Naive thymus-derived CD4-positive, alpha-beta T cell (primary cell): ENCODE data around the gene CLK1. TPM values are rescaled to one million over a fixed set of nuclear protein-coding genes. Genes with fewer than 3 reads are reported as not detected.

Source experiments
- ATAC-seq: fragments of 150-1000 bp; cut with Tn5 transposase; 2 replicates; pipeline ENCODE4 v1.10.0; 2021; ENCODE audit warnings: mild to moderate bottlenecking, moderate library complexity
- CTCF ChIA-PET: fragments of 350-600 bp; sonication (Branson Sonifier 250); formaldehyde crosslinking; loops from one replicate; lab custom pipeline; 2021; ENCODE audit warnings: antibody characterized with exemption; lab: Charles Lee
- POLR2A ChIA-PET: fragments of 350-600 bp; sonication (Branson Sonifier 250); formaldehyde crosslinking; loops from one replicate; lab custom pipeline; 2021; ENCODE audit warnings: antibody characterized with exemption, inconsistent platforms; lab: Charles Lee
- DNase-seq, 9 donors: peaks; one replicate each; pipeline versions ENCODE4 v3.0.0 to v3.0.0-alpha.2; 2020 to 2022; ENCODE audit warnings: mixed read lengths in 1 of 9
- H3K27ac ChIP-seq: one replicate; pipeline ENCODE4 v1.7.0; 2013; ENCODE audit warnings: mild to moderate bottlenecking, low read depth, low read length, moderate library complexity
- H3K27me3 ChIP-seq, 2 donors: one replicate each; pipeline ENCODE4 v1.7.0; 2013; ENCODE audit warnings: low read length in 2 of 2, mild to moderate bottlenecking in 2 of 2, moderate library complexity in 2 of 2; ENCODE audit not compliant: control insufficient read depth in 2 of 2, insufficient read depth in 2 of 2
- H3K36me3 ChIP-seq, 3 experiments: 1 replicate in 2 of 3; 2 replicates in 1 of 3; pipeline ENCODE4 v1.7.0; 2013; ENCODE audit warnings: low read length in 3 of 3, mild to moderate bottlenecking in 3 of 3, moderate library complexity in 1 of 3; ENCODE audit not compliant: insufficient read depth in 3 of 3, control insufficient read depth in 2 of 3
- H3K4me1 ChIP-seq, 2 donors: one replicate each; pipeline ENCODE4 v1.7.0; 2013; ENCODE audit warnings: low read length in 2 of 2, mild to moderate bottlenecking in 2 of 2, moderate library complexity in 1 of 2; ENCODE audit not compliant: control insufficient read depth in 2 of 2, insufficient read depth in 2 of 2
- H3K4me3 ChIP-seq: 2 replicates; pipeline ENCODE4 v1.7.0; 2013; ENCODE audit warnings: mild to moderate bottlenecking, low read length
- H3K9me3 ChIP-seq, 3 experiments: 1 replicate in 2 of 3; 2 replicates in 1 of 3; pipeline ENCODE4 v1.7.0; 2013; ENCODE audit warnings: low read length in 3 of 3; ENCODE audit not compliant: control insufficient read depth in 2 of 3
- H3K27ac Mint-ChIP-seq, 9 donors: one replicate each; pipeline ENCODE4 v1.8.0; 2020 to 2022; ENCODE audit warnings: mixed read lengths in 9 of 9, mild to moderate bottlenecking in 8 of 9, moderate library complexity in 5 of 9, inconsistent platforms in 2 of 9
- H3K27me3 Mint-ChIP-seq, 5 donors: one replicate each; pipeline ENCODE4 v1.8.0; 2021 to 2022; ENCODE audit warnings: mixed read lengths in 5 of 5, mild to moderate bottlenecking in 1 of 5
- H3K36me3 Mint-ChIP-seq, 5 donors: one replicate each; pipeline ENCODE4 v1.8.0; 2020 to 2022; ENCODE audit warnings: mixed read lengths in 5 of 5, mild to moderate bottlenecking in 3 of 5, inconsistent platforms in 1 of 5
- H3K4me1 Mint-ChIP-seq, 7 donors: one replicate each; pipeline ENCODE4 v1.8.0; 2020 to 2022; ENCODE audit warnings: mixed read lengths in 7 of 7, mild to moderate bottlenecking in 3 of 7, inconsistent platforms in 1 of 7
- H3K4me3 Mint-ChIP-seq, 10 donors: one replicate each; pipeline ENCODE4 v1.8.0; 2020 to 2022; ENCODE audit warnings: mild to moderate bottlenecking in 10 of 10, mixed read lengths in 10 of 10, moderate library complexity in 6 of 10, inconsistent platforms in 2 of 10
- H3K9me3 Mint-ChIP-seq, 11 donors: one replicate each; pipeline ENCODE4 v1.8.0; 2020 to 2022; ENCODE audit warnings: mixed read lengths in 11 of 11, mild to moderate bottlenecking in 4 of 11, inconsistent platforms in 1 of 11, moderate library complexity in 1 of 11
- intact Hi-C, 2 donors: fragments of 100-400 bp; cut with micrococcal nuclease; formaldehyde crosslinking; loops; one replicate each; pipeline ENCODE4 v1.15.1; 2023
- polyA plus RNA-seq, 2 donors: library from polyadenylated mRNA; unstranded; fragments of 300-500 nt; fragmentation: Illumina TruSeq; gene quantifications; one replicate each; pipeline ENCODE4 v1.2.3, GENCODE V29; 2021
- total RNA-seq, 6 experiments: library from RNA in 5 of 6; stranded (reverse) in 5 of 6; gene quantifications; 1 replicate in 5 of 6; 2 replicates in 1 of 6; pipeline ENCODE4 v1.2.3 and lab custom pipeline; 2021 to 2026

CLK1 gene
- total and polyA plus RNA-seq, 7 experiments from 2014 or later = 24.8 to 974 (median 471) TPM

DNA sequence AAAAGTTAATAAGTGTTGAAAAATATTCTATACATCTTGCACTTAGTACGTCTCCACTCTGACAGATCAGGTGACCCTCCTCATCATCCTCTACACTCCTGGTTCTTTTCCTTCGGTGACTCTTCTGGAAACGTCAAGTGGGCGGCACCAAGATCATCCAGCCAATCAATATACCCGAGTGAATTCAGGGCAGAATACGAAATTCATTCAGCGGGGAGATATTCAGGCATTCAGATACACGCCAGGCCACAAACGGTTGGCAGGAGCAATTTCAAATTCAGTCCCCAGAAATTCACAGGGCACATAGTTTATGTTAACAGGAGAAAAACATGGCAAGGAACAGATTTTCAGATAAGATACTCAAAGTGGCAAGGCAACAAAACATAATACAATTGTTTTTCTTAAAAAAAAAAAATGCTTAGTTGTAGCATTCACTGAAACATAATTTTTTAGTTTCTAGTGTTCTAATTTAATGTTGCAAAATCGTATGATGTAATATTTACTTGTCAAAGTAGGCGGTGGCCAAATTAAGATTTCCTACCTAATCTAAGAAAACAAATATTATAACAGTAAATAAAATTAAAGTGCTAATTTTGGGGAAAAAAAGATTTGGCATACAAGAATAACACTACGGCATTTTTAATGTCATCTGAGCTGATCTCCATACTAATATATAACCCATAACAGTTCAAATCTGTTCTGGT is 4.2 kb downstream of the CLK1 start:
- ChIA-PET POLR2A (interaction anchor here (1.1 to 4.7 kb wide), 4 partner anchors 12 to 49 kb away, joined by 5 to 22 read pairs (median 11); partner anchors contain the start of genes BZW1, NIF3L1 and PPIL3), CTCF (interaction anchor here (1.0 kb wide), 1 partner anchor 17 kb away, joined by 4 read pairs; no protein-coding TSS in a partner anchor)
- H3K27ac ChIP-seq = peak overlapping the region; percentile 98
- peak overlapping the region; percentile 84 to 98 (median 94) for H3K4me3 Mint-ChIP-seq
- H3K27ac Mint-ChIP-seq = peak overlapping the region; percentile 57 to 87 (median 84)
- no peaks in the 10 kb centered on the region for H3K9me3 ChIP-seq
- H3K9me3 Mint-ChIP-seq = peaks cover 0 to 13% (median 0%) of the 10 kb centered on the region in 11 donors
- peak overlapping the region; percentile 8 for H3K4me3 ChIP-seq
- intact Hi-C loops = loop anchor here (5.0 to 10.0 kb wide), 4 partner anchors 285 to 905 kb away; partner anchors contain the start of genes MAIP1 (in 1 of the 2), TMEM237 (in 1 of the 2) and TYW5 (in 1 of the 2)
- no peaks in the 10 kb centered on the region for H3K27me3 ChIP-seq
- H3K36me3 Mint-ChIP-seq = peaks cover 39 to 67% (median 58%) of the 10 kb centered on the region in 5 donors
- peaks cover 36 to 73% (median 67%) of the 10 kb centered on the region in 7 donors for H3K4me1 Mint-ChIP-seq
- peaks cover 0 to 2% (median 0%) of the 10 kb centered on the region in 5 donors for H3K27me3 Mint-ChIP-seq
- peaks cover 29 to 41% of the 10 kb centered on the region in 2 donors for H3K4me1 ChIP-seq
- ATAC-seq (no peak), DNase-seq (peak in 2 of 9 donors; percentile 5 to 50)
- H3K36me3 ChIP-seq = peaks cover 32 to 77% (median 49%) of the 10 kb centered on the region in 3 experiments

GRCh38 chr2:200856806-200857205 is 7.7 kb downstream of the CLK1 start:
- intact Hi-C loops = no loop called here
- Mint-ChIP-seq H3K36me3 (peaks cover 29 to 72% (median 69%) of the 10 kb centered on the region in 5 donors), H3K9me3 (peaks cover 0 to 8% (median 0%) of the 10 kb centered on the region in 11 donors), H3K27ac (peak overlapping the region in 8 of 9 donors; percentile 39 to 85 (median 68)), H3K4me1 (peaks cover 26 to 68% (median 54%) of the 10 kb centered on the region in 7 donors), H3K4me3 (peak overlapping the region in 4 of 10 donors; percentile 14 to 95 (median 58)), H3K27me3 (no peaks in the 10 kb centered on the region)
- Histone ChIP-seq H3K27me3 (no peaks in the 10 kb centered on the region), H3K4me1 (peaks cover 25 to 35% of the 10 kb centered on the region in 2 donors), H3K4me3 (no peak overlapping the region), H3K27ac (no peak overlapping the region), H3K36me3 (peaks cover 54 to 91% (median 73%) of the 10 kb centered on the region in 3 experiments), H3K9me3 (no peaks in the 10 kb centered on the region)
- ChIA-PET CTCF (no interaction called here), POLR2A (interaction anchor here (0.7 to 5.7 kb wide), 5 partner anchors 7 to 144 kb away, joined by 3 to 37 read pairs (median 4); partner anchors contain the start of gene CLK1)
- no peak for DNase-seq
- no peak for ATAC-seq

- Mint-ChIP-seq H3K36me3 (peaks cover 11 to 54% (median 49%) of the 10 kb centered on the region in 5 donors), H3K4me3 (no peak overlapping the region)
These were observed 11.9 kb downstream of the CLK1 start for GRCh38 chr2:200852605-200853004.

GRCh38 chr2:200851398-200852248 is 12.8 kb downstream of the CLK1 start:
- peak overlapping the region in 5 of 9 donors; percentile 34 to 88 (median 68) for H3K27ac Mint-ChIP-seq
- DNase-seq = no peak
- Histone ChIP-seq H3K36me3 (peaks cover 29 to 63% (median 32%) of the 10 kb centered on the region in 3 experiments), H3K9me3 (no peaks in the 10 kb centered on the region), H3K27me3 (no peaks in the 10 kb centered on the region), H3K4me1 (peaks cover 0 to 4% of the 10 kb centered on the region in 2 donors), H3K4me3 (no peak overlapping the region), H3K27ac (no peak overlapping the region)
- no peaks in the 10 kb centered on the region for H3K27me3 Mint-ChIP-seq
- intact Hi-C loops = no loop called here
- ChIA-PET CTCF (no interaction called here), POLR2A (interaction anchor here (0.6 to 5.7 kb wide), 4 partner anchors 10 to 472 kb away, joined by 3 to 37 read pairs (median 4); partner anchors contain the start of gene CLK1)
- H3K9me3 Mint-ChIP-seq = peaks cover 0 to 2% (median 0%) of the 10 kb centered on the region in 11 donors
- H3K36me3 Mint-ChIP-seq = peaks cover 8 to 44% (median 43%) of the 10 kb centered on the region in 5 donors
- ATAC-seq = peak; percentile 17
- peak overlapping the region in 3 of 10 donors; percentile 7 to 48 (median 23) for H3K4me3 Mint-ChIP-seq
- peaks cover 3 to 29% (median 11%) of the 10 kb centered on the region in 7 donors for H3K4me1 Mint-ChIP-seq

More at GRCh38 chr2:200852605-200853004, 11.9 kb downstream of the CLK1 start:
- H3K27me3 ChIP-seq = no peaks in the 10 kb centered on the region
- H3K4me3 ChIP-seq = no peak overlapping the region
- Mint-ChIP-seq H3K9me3 (peaks cover 0 to 2% (median 0%) of the 10 kb centered on the region in 11 donors), H3K27me3 (no peaks in the 10 kb centered on the region), H3K27ac (peak overlapping the region in 6 of 9 donors; percentile 29 to 88 (median 56)), H3K4me1 (peaks cover 2 to 37% (median 20%) of the 10 kb centered on the region in 7 donors)
- intact Hi-C loops = loop anchor here in 1 of 2 donors (1.0 kb wide), 1 partner anchor 9 kb away; no protein-coding TSS in a partner anchor
- no peaks in the 10 kb centered on the region for H3K9me3 ChIP-seq
- CTCF ChIA-PET = no interaction called here
- no peak for DNase-seq
- no peak overlapping the region for H3K27ac ChIP-seq
- ATAC-seq = no peak
- H3K36me3 ChIP-seq = peaks cover 39 to 73% (median 42%) of the 10 kb centered on the region in 3 experiments
- H3K4me1 ChIP-seq = peaks cover 0 to 5% of the 10 kb centered on the region in 2 donors
- POLR2A ChIA-PET = interaction anchor here (0.7 to 5.7 kb wide), 5 partner anchors 12 to 140 kb away, joined by 3 to 37 read pairs (median 4); partner anchors contain the start of genes CLK1, NIF3L1 and PPIL3

- no peak overlapping the region for H3K27ac ChIP-seq
- ChIA-PET POLR2A (interaction anchor here (0.6 to 3.6 kb wide), 7 partner anchors 8 to 471 kb away, joined by 3 to 25 read pairs (median 5); partner anchors contain the start of genes BZW1 and CLK1), CTCF (no interaction called here)
- peaks cover 24 to 54% (median 30%) of the 10 kb centered on the region in 3 experiments for H3K36me3 ChIP-seq
- no peaks in the 10 kb centered on the region for H3K27me3 ChIP-seq
- peak overlapping the region in 2 of 10 donors; percentile 7 to 38 for H3K4me3 Mint-ChIP-seq
- H3K27ac Mint-ChIP-seq = peak overlapping the region in 6 of 9 donors; percentile 34 to 88 (median 64)
- peaks cover 0 to 2% (median 0%) of the 10 kb centered on the region in 11 donors for H3K9me3 Mint-ChIP-seq
- no peak overlapping the region for H3K4me3 ChIP-seq
- DNase-seq (no peak), ATAC-seq (peak; percentile 12)
- H3K4me1 Mint-ChIP-seq = peaks cover 3 to 24% (median 6%) of the 10 kb centered on the region in 7 donors
- H3K27me3 Mint-ChIP-seq = no peaks in the 10 kb centered on the region
- intact Hi-C loops = no loop called here
- H3K9me3 ChIP-seq = no peaks in the 10 kb centered on the region
- no peaks in the 10 kb centered on the region for H3K4me1 ChIP-seq
- H3K36me3 Mint-ChIP-seq = peaks cover 8 to 41% (median 39%) of the 10 kb centered on the region in 5 donors
These were observed 13.8 kb downstream of the CLK1 start for GRCh38 chr2:200850512-200851256.
